A549 (cell line): ENCODE measurements around the gene GNA12. TPM values are rescaled to one million over a fixed set of nuclear protein-coding genes. Genes with fewer than 3 reads are reported as not detected.
A peak's percentile ranks its signal among the peaks of the same experiment; 100 is the strongest.

ENCODE experiments used
- ATAC-seq, 2 experiments: fragments of 200-7000 bp in 1 of 2; fragments of >200 bp in 1 of 2; cut with Nextera tagmentation in 1 of 2; cut with Tn5 transposase in 1 of 2; 3 replicates each; pipeline versions ENCODE4 v1.8.0 to v1.9.1; 2018 to 2020; ENCODE audit warnings: mild to moderate bottlenecking in 1 of 2, moderate library complexity in 1 of 2
- CTCF ChIA-PET: fragments of 300-600 bp; sonication (Branson Sonifier 250); formaldehyde crosslinking; extraction: SDS; loops from one replicate; lab custom pipeline; 2021; ENCODE audit warnings: antibody characterized with exemption, inconsistent platforms; lab: Yijun Ruan, JAX
- POLR2A ChIA-PET: fragments of 350-600 bp; formaldehyde crosslinking; extraction: SDS; loops from one replicate; lab custom pipeline; 2021; ENCODE audit warnings: antibody characterized with exemption, inconsistent platforms; lab: Yijun Ruan, JAX
- DNase-seq, 2 experiments: peaks; one replicate each; pipeline versions ENCODE4 v3.0.0 to v3.0.0-alpha.2; 2011 to 2016; ENCODE audit warnings: low read depth in 1 of 2, low spot score in 1 of 2
- FAIRE-seq: peaks from 2 replicates; lab custom pipeline; 2011; peaks lifted over from hg19 to GRCh38; lab: Jason Lieb, UNC
- H3K27ac ChIP-seq, 2 experiments: fragments of >200 bp; sonication (Bioruptor Twin); formaldehyde crosslinking; 3 replicates each; pipeline ENCODE4 v1.5.1; 2016 to 2017
- H3K4me1 ChIP-seq: fragments of >200 bp; sonication (Bioruptor Twin); formaldehyde crosslinking; 3 replicates; pipeline ENCODE4 v1.6.1; 2016
- H3K4me2 ChIP-seq: fragments of >200 bp; sonication (Bioruptor Twin); formaldehyde crosslinking; 3 replicates; pipeline ENCODE4 v1.6.1; 2016
- H3K4me3 ChIP-seq: fragments of >200 bp; sonication (Bioruptor Twin); formaldehyde crosslinking; 3 replicates; pipeline ENCODE4 v1.5.1; 2016
- H3K9me3 ChIP-seq: fragments of >200 bp; sonication (Bioruptor Twin); formaldehyde crosslinking; 3 replicates; pipeline ENCODE4 v1.6.1; 2016
- CEBPB ChIP-seq, 2 experiments: fragments of >200 bp in 1 of 2; sonication (Bioruptor Twin) in 1 of 2; formaldehyde crosslinking in 1 of 2; IDR thresholded peaks; 2 replicates each; pipeline ENCODE4 v1.6.1; 2012 to 2016
- CHD2 ChIP-seq: fragments of 150-350 bp; IDR thresholded peaks from 2 replicates; pipeline ENCODE4 v1.6.1; 2014; ENCODE audit warnings: low read length; ENCODE audit not compliant: partially characterized antibody
- GATA3 ChIP-seq: IDR thresholded peaks from 2 replicates; pipeline ENCODE4 v1.6.1; 2012; ENCODE audit warnings: borderline replicate concordance
- HDAC2 ChIP-seq: fragments of 200-600 bp; sonication (generic); IDR thresholded peaks from 2 replicates; pipeline ENCODE4 v1.6.1; 2016
- HEYL ChIP-seq: fragments of 250-450 bp; sonication (Bioruptor Pico); IDR thresholded peaks from 2 replicates; pipeline ENCODE4 v1.8.0; 2021; ENCODE audit warnings: mild to moderate bottlenecking, moderate library complexity
- HOXB13 ChIP-seq: fragments of 250-450 bp; sonication (Bioruptor Pico); IDR thresholded peaks from 2 replicates; pipeline ENCODE4 v1.5.0; 2020; ENCODE audit warnings: low read depth, mild to moderate bottlenecking, moderate library complexity
- HOXB5 ChIP-seq: fragments of 250-450 bp; sonication (Bioruptor Pico); IDR thresholded peaks from 2 replicates; pipeline ENCODE4 v1.5.0; 2020; ENCODE audit warnings: mild to moderate bottlenecking, moderate library complexity
- KDM1A ChIP-seq: fragments of 200-600 bp; sonication (generic); IDR thresholded peaks from 2 replicates; pipeline ENCODE4 v1.6.1; 2016; ENCODE audit warnings: low read depth, mild to moderate bottlenecking
- KDM5A ChIP-seq: fragments of 200-600 bp; sonication (generic); IDR thresholded peaks from 2 replicates; pipeline ENCODE4 v1.6.1; 2016; ENCODE audit warnings: antibody characterized with exemption, mild to moderate bottlenecking
- MAZ ChIP-seq: fragments of 150-350 bp; IDR thresholded peaks from 2 replicates; pipeline ENCODE4 v1.6.1; 2014; ENCODE audit warnings: antibody characterized with exemption, low read depth, low read length, borderline replicate concordance
- POLR2AphosphoS2 ChIP-seq: conservative IDR thresholded peaks from 2 replicates; pipeline ENCODE4 v1.6.1; 2012; ENCODE audit warnings: low read length, improper control_type of control experiment, inconsistent platforms
- RAD21 ChIP-seq, 2 experiments: fragments of >200 bp in 1 of 2; sonication (Bioruptor Twin) in 1 of 2; formaldehyde crosslinking in 1 of 2; IDR thresholded peaks in 1 of 2; conservative IDR thresholded peaks in 1 of 2; 2 replicates in 1 of 2; 3 replicates in 1 of 2; pipeline ENCODE4 v1.6.1; 2012 to 2018; ENCODE audit warnings: inconsistent platforms in 1 of 2
- RARB ChIP-seq: fragments of 250-450 bp; sonication (Bioruptor Pico); IDR thresholded peaks from 2 replicates; pipeline ENCODE4 v1.8.0; 2021; ENCODE audit warnings: mild to moderate bottlenecking, moderate library complexity
- RCOR1 ChIP-seq: fragments of 150-350 bp; IDR thresholded peaks from 2 replicates; pipeline ENCODE4 v1.6.1; 2014; ENCODE audit warnings: antibody characterized with exemption, low read length, low read depth
- ZC3H11A ChIP-seq: fragments of 450-650 bp; IDR thresholded peaks from 2 replicates; pipeline ENCODE4 v1.6.1; 2014; ENCODE audit warnings: antibody characterized with exemption, mild to moderate bottlenecking
- ZNF302 ChIP-seq: fragments of 250-450 bp; sonication (Bioruptor Pico); IDR thresholded peaks from 2 replicates; pipeline ENCODE4 v1.9.0; 2021; ENCODE audit warnings: inconsistent platforms, mild to moderate bottlenecking, moderate library complexity
- WGBS: methylation state at CpG from one replicate; pipeline ENCODE4 v1.1.6; 2017; ENCODE audit errors: missing lambda C conversion rate; 5-methylcytosine and 5-hydroxymethylcytosine counted together
- polyA plus RNA-seq, 4 experiments: library from polyadenylated mRNA; depleted of rRNA in 3 of 4; stranded (reverse); fragments of >200 nt; fragmentation: RNase III in 1 of 4; extraction: RNeasy Plus Mini Kit Qiagen cat#74134 plus additional on column Dnase treatment in 1 of 4; gene quantifications; 2 replicates in 3 of 4; 3 replicates in 1 of 4; pipeline ENCODE4 v1.2.3, GENCODE V29; 2011 to 2017
- TF ChIP-seq, protein P1 (sequence below): fragments of >200 bp; sonication (Bioruptor Twin); formaldehyde crosslinking; IDR thresholded peaks from 3 replicates; pipeline ENCODE4 v1.6.1; 2016
- TF ChIP-seq, protein P2 (sequence below): fragments of 250-450 bp; sonication (Bioruptor Pico); IDR thresholded peaks from 2 replicates; pipeline ENCODE4 v1.5.0; 2021; ENCODE audit warnings: mild to moderate bottlenecking, moderate library complexity, borderline replicate concordance
- TF ChIP-seq, protein P3 (sequence below): IDR thresholded peaks from 2 replicates; pipeline ENCODE4 v1.6.1; 2012
- TF ChIP-seq, protein P4 (sequence below): fragments of 250-450 bp; sonication (Bioruptor Pico); IDR thresholded peaks from 2 replicates; pipeline ENCODE4 v1.5.0; 2020; ENCODE audit warnings: low read depth, mild to moderate bottlenecking, moderate library complexity

Gene GNA12
- polyA plus RNA-seq, 2 of the 4 experiments (the other 2 are of a cell fraction) = 33.0 to 43.7 TPM

DNA sequence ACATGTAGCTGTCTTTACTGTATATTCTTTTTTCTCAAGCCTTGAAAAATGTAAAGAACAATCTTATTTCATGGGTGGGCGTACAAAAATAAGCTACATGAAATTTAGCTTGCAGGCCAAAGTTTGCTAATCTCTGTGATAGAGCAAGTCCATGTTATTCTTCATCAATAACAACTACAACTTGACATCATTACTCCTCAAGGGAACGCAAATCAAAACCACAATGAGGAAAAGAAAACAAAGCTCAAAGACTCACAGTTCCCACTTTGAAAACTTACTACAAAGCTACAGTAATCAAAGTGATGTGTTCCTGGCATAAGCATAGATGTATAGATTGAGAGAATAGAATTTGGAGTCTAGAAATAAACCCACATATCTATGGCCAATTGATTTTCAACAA, 62.5 kb downstream of the GNA12 start:
- no peak for DNase-seq
- no peak overlapping the region for H3K4me2 ChIP-seq
- POLR2A ChIA-PET = no interaction called here
- TF ChIP-seq, protein P1, sequence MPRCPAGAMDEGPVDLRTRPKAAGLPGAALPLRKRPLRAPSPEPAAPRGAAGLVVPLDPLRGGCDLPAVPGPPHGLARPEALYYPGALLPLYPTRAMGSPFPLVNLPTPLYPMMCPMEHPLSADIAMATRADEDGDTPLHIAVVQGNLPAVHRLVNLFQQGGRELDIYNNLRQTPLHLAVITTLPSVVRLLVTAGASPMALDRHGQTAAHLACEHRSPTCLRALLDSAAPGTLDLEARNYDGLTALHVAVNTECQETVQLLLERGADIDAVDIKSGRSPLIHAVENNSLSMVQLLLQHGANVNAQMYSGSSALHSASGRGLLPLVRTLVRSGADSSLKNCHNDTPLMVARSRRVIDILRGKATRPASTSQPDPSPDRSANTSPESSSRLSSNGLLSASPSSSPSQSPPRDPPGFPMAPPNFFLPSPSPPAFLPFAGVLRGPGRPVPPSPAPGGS = no peak
- TF ChIP-seq HOXB5 (CRISPR knock-in tag) (no peak), HEYL (no peak), RCOR1 (no peak), CEBPB (IDR thresholded peaks at IDR 0.05) (no peak), GATA3 (no peak), RAD21 (conservative IDR thresholded peaks at IDR 0.05 in 1 of 2, IDR thresholded peaks at IDR 0.05 in 1 of 2) (no peak), ZC3H11A (no peak), HOXB13 (CRISPR knock-in tag) (no peak), MAZ (no peak), POLR2AphosphoS2 (no peak), HDAC2 (no peak)
- TF ChIP-seq, protein P2, sequence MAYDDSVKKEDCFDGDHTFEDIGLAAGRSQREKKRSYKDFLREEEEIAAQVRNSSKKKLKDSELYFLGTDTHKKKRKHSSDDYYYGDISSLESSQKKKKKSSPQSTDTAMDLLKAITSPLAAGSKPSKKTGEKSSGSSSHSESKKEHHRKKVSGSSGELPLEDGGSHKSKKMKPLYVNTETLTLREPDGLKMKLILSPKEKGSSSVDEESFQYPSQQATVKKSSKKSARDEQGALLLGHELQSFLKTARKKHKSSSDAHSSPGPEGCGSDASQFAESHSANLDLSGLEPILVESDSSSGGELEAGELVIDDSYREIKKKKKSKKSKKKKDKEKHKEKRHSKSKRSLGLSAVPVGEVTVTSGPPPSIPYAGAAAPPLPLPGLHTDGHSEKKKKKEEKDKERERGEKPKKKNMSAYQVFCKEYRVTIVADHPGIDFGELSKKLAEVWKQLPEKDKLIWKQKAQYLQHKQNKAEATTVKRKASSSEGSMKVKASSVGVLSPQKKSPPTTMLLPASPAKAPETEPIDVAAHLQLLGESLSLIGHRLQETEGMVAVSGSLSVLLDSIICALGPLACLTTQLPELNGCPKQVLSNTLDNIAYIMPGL = no peak
- TF ChIP-seq, protein P3, sequence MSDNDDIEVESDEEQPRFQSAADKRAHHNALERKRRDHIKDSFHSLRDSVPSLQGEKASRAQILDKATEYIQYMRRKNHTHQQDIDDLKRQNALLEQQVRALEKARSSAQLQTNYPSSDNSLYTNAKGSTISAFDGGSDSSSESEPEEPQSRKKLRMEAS = no peak
- TF ChIP-seq, protein P4, sequence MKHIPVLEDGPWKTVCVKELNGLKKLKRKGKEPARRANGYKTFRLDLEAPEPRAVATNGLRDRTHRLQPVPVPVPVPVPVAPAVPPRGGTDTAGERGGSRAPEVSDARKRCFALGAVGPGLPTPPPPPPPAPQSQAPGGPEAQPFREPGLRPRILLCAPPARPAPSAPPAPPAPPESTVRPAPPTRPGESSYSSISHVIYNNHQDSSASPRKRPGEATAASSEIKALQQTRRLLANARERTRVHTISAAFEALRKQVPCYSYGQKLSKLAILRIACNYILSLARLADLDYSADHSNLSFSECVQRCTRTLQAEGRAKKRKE (CRISPR knock-in tag) = no peak
- TF ChIP-seq, all 56 proteins: peak for 0
- no peak overlapping the region for H3K4me3 ChIP-seq
- FAIRE-seq = no peak
- H3K4me1 ChIP-seq = peaks cover 10% of the 10 kb centered on the region; the same call in 2 of the 3 replicates
- WGBS = 90% methylated on average over 2 of the region's 2 CpGs
- no peak for ATAC-seq
- CTCF ChIA-PET = interaction anchor here (1.1 to 2.7 kb wide), 3 partner anchors 14 to 71 kb away, joined by 5 to 9 read pairs (median 6); no protein-coding TSS in a partner anchor
- H3K9me3 ChIP-seq = no peaks in the 10 kb centered on the region
- no peak overlapping the region for H3K27ac ChIP-seq

DNA sequence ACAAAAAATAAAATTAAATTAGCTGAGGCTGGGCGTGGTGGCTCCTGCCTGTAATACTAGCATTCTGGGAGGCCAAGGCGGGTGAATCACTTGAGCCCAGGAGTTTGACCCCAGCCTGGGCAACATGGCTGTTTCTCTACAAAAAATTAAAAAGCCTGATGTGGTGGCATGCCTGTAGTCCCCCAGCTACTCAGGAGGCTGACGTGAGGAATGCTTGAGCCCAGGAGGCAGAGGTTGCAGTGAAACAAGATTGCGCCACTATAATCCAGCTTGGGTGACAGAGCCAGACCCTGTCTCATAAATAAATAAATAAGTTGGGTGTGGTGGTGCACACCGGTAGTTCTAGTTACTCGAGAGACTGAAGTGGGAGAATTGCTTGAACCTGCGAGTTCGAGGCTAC, 65.1 kb downstream of the GNA12 start:
- H3K27ac ChIP-seq = 0 out of 6 replicates have a peak overlapping the region, but pooled peaks of 1 of the 2 experiments have one; percentile 2
- DNase-seq (no peak), ATAC-seq (no peak), FAIRE-seq (no peak)
- no peak overlapping the region for H3K4me3 ChIP-seq
- 69% methylated on average over 8 of the region's 8 CpGs for WGBS
- TF ChIP-seq CEBPB (IDR thresholded peaks at IDR 0.05) = 0 out of 4 replicates have a peak, but pooled peaks of 1 of the 2 experiments have one; percentile 11
- no peak for TF ChIP-seq HDAC2
- CTCF ChIA-PET = interaction anchor here (1.2 to 2.1 kb wide), 3 partner anchors 10 to 21 kb away, joined by 3 to 5 read pairs (median 4); no protein-coding TSS in a partner anchor
- POLR2A ChIA-PET = interaction anchor here (1.0 kb wide), 1 partner anchor 21 kb away, joined by 3 read pairs; no protein-coding TSS in a partner anchor
- H3K9me3 ChIP-seq = no peaks in the 10 kb centered on the region
- H3K4me2 ChIP-seq = 0 out of 3 replicates have a peak overlapping the region, but pooled peaks have one; percentile 13
- H3K4me1 ChIP-seq = peaks cover 10% of the 10 kb centered on the region; the same call in 2 of the 3 replicates

DNA sequence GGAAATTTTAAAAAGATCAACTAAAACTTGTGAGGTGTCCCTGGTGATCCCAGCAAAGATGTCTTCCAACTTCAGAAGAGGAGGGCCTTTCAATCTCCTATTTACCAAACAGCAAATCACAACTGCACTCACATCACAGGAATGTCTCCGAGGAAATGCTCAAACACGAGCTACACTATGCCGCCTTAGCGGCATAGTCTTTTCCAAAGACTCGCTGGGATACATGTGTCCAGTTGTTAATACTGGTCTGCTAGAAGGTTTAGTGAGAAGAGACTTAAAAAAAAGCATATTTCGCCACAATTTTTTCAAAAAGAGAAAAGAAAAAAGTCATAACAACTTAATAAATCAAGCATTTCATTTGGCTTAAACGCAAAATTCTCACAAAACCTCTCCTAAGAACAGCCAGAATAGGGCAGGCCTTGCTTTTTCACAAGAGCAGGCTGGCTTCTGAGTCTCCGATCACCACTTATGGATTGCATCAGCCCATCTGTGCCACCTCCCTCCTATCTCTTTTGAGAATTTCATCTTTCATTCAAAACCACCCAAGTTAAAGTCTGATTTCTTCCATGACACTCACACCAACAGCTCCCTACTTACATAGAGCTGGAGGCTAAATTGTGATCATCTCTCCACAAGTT, 66.1 kb downstream of the GNA12 start:
- Histone ChIP-seq H3K9me3 (no peaks in the 10 kb centered on the region), H3K27ac (no peak overlapping the region), H3K4me1 (peaks cover 10% of the 10 kb centered on the region; the same call in 2 of the 3 replicates), H3K4me3 (no peak overlapping the region)
- CTCF ChIA-PET = interaction anchor here (0.8 to 2.1 kb wide), 4 partner anchors 8 to 107 kb away, joined by 3 to 5 read pairs (median 4); no protein-coding TSS in a partner anchor
- WGBS = 93% methylated on average over 8 of the region's 8 CpGs
- POLR2A ChIA-PET = no interaction called here
- no peak for DNase-seq
- TF ChIP-seq HDAC2 (no peak), ZNF302 (CRISPR knock-in tag) (no peak), KDM5A (no peak), POLR2AphosphoS2 (no peak), KDM1A (no peak), RARB (no peak), CHD2 (no peak)
- TF ChIP-seq, all 56 proteins: peak for 0
- ATAC-seq = no peak
- H3K4me2 ChIP-seq = no peak overlapping the region
- FAIRE-seq = no peak
